A549 (cell line): Measurements from ENCODE around the gene PTPRG.

Experiments used
- CBX2 ChIP-seq: fragments of 200-600 bp; sonication (generic); IDR thresholded peaks from 2 replicates; pipeline ENCODE4 v1.6.1; 2016; ENCODE audit warnings: low read depth, mild to moderate bottlenecking, borderline replicate concordance
- CHD2 ChIP-seq: fragments of 150-350 bp; IDR thresholded peaks from 2 replicates; pipeline ENCODE4 v1.6.1; 2014; ENCODE audit warnings: low read length; ENCODE audit not compliant: partially characterized antibody
- CTCF ChIP-seq: fragments of >200 bp; sonication (Bioruptor Twin); formaldehyde crosslinking; IDR thresholded peaks from 3 replicates; pipeline ENCODE4 v1.5.1; 2016
- KDM1A ChIP-seq: fragments of 200-600 bp; sonication (generic); IDR thresholded peaks from 2 replicates; pipeline ENCODE4 v1.6.1; 2016; ENCODE audit warnings: low read depth, mild to moderate bottlenecking
- MAX ChIP-seq: IDR thresholded peaks from 2 replicates; pipeline ENCODE4 v1.6.1; 2012
- POLR2A ChIP-seq: IDR thresholded peaks from 2 replicates; pipeline ENCODE4 v1.6.1; 2012; ENCODE audit warnings: mild to moderate bottlenecking, low read length
- RAD21 ChIP-seq, 2 experiments: fragments of >200 bp in 1 of 2; sonication (Bioruptor Twin) in 1 of 2; formaldehyde crosslinking in 1 of 2; IDR thresholded peaks in 1 of 2; conservative IDR thresholded peaks in 1 of 2; 2 replicates in 1 of 2; 3 replicates in 1 of 2; pipeline ENCODE4 v1.6.1; 2012 to 2018; ENCODE audit warnings: inconsistent platforms in 1 of 2
- USF2 ChIP-seq: fragments of 450-650 bp; IDR thresholded peaks from 2 replicates; pipeline ENCODE4 v1.6.1; 2014; ENCODE audit warnings: antibody characterized with exemption
- TF ChIP-seq, protein P1 (sequence below): fragments of 150-350 bp; IDR thresholded peaks from 2 replicates; pipeline ENCODE4 v1.6.1; 2014; ENCODE audit warnings: low read depth, mild to moderate bottlenecking, low read length

DNA sequence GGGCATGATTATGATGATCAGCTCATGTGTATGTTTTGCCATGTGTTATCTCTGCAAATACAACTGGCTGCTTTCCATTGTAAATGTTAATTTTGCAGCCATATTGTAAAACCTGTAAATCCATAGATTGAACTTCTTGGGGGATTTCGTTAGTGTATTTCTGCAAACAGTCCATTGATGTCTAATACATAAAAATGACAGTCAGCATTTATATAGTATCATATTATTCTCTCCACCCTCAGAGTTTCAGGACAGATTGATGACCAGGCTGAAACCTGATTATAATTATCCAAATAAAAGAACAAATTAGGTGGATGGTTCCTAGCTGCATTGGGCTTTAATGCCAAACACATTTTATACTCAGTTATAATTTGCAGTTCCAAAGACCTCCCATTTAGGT, 535.1 kb downstream of the PTPRG start:
- no peak for TF ChIP-seq CHD2
- no peak for TF ChIP-seq CTCF
- TF ChIP-seq KDM1A, result no peak
- TF ChIP-seq CBX2, result no peak
- TF ChIP-seq, protein P1, sequence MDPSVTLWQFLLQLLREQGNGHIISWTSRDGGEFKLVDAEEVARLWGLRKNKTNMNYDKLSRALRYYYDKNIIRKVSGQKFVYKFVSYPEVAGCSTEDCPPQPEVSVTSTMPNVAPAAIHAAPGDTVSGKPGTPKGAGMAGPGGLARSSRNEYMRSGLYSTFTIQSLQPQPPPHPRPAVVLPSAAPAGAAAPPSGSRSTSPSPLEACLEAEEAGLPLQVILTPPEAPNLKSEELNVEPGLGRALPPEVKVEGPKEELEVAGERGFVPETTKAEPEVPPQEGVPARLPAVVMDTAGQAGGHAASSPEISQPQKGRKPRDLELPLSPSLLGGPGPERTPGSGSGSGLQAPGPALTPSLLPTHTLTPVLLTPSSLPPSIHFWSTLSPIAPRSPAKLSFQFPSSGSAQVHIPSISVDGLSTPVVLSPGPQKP, result no peak
- TF ChIP-seq MAX, result no peak
- TF ChIP-seq RAD21 (conservative IDR thresholded peaks at IDR 0.05 in 1 of 2, IDR thresholded peaks at IDR 0.05 in 1 of 2), result no peak
- TF ChIP-seq POLR2A, result no peak
- no peak for TF ChIP-seq USF2
